HG03060 (cell line): ENCODE data around the gene TEDC2.

Source experiments
- ATAC-seq: cut with Tn5 transposase; IDR thresholded peaks from one replicate; pipeline ENCODE4 v1.9.1; 2021; ENCODE audit warnings: low read depth, moderate number of reproducible peaks; ENCODE audit not compliant: unreplicated experiment

Gene TEDC2

DNA sequence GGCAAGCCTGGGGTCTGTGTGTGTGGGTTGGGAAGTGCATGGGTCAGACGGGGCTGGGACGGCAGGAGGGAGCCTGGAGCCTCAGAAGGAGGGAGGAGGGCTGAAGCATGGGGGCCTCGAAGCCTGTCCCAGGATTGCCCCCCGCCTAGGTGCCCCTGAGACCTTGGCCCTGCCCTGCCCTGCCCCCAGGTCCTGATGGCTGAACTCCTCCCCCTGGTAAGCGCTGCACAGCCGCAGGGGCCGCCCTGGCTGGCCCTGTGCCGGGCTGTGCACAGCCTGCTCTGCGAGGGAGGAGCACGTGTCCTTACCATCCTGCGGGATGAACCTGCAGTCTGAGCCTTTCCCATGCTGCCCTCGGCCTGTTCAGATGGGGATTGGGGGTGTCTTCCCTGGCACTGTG lies 4.4 kb downstream of the TEDC2 start:
- ATAC-seq, result no peak

DNA sequence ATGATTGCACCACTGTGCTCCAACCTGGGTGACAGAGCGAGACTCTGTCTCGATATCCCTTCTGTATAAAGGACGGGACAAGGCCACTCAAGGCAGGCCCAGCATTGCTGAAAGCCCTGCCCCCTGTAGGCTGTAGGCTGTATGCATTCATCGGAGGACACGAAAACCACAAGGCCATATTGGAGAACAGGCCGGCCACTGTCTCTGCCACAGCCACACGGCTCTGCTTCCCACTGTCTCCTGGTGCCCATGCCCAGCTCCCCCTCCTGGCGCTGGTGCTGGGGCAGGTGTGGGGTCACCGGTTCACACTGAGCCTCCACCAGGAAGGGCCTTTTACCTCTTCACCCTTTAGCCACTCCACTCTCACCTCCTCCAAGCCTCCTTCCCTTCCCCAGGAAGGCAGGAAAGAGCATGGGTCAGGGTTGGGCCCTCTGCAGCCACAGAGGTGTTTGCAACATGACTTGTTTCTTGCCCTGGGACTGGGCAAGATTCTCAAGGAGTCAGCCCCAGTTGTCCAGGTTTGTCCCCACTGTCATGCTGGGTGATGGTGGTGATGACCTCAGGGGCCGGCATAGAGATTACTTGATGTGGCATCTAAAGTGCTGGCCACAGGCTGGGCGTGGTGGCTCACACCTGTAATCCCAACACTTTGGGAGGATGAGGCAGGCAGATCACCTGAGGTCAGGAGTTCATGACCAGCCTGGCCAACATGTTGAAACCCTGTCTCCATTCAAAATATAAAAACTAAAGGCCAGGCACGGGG lies 5.9 kb downstream of the TEDC2 start:
- no peak for ATAC-seq

DNA sequence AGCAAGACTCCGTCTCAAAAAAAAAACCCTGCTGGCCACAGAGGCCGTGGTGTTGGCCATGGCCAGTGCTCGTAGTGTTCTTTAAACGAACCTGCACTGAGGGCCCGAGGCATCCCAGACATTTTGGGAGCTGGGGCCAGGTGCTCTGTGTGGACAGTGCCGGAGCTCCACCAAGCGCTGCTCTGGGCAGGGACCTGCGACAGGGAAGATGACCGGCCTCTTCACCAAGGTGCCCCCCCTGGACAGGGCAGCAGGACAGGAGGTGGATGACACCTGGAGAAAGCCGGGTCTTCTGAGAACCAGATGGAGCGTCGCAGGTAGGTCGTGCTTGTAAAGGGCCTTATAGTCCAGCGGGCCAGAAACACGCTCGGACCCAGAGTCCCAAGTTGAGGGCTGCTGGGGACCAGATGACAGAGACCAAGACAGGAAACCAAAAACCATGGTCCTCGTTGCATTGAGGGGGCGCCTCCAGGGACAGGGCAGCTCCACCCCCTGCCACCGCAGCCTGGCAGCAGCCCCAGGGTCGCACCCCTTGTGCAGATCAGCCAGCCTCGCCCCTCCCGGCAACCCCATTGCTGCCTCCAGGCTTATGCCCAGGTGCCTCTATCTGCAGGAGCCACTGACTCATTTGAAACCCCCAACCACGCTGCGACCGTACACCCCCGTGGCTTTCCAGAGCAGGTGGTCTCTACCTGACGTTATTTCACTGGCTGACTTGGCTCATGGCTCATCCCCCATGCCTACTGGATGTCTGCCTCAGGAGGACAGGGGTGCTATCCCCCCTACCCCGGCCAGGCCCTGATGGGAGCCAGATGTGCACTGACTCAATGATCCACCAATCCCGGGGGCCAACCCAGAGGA lies 7.0 kb downstream of the TEDC2 start:
- ATAC-seq, result no peak

DNA sequence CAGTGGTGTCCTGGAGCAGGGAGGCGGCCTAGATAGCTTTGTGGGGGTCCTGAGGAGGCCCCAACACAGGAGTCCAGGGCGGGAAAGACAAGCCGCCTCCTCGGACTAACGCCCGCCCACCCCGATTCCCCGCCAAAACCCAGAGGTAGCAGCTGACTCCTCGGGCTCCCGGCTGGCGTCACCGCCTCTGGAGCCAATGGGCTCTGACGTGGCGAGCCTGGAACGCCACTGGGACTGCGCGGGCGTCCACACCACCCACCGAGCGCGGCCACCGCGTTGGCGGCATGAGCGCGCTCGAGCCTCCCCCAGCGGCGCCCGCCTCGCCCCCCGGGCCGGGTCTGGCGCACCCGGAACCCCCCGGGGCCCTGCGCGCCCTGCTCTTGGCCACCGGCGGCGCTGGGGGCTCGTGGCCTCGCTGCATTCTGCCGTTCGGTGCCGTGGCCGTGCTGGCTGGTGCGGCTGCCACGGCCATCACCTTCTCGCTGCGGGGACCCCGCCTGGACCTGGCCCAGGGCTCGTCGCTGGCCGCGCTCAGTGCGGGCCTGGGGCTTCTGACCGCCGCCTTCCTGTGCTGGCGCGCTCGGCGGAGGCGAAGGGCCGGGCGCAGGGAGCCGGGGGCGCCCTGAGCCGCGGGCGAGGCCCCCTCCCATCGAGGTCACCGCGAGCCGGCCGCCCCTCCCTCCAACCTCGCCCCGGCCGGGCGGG lies 7.8 kb downstream of the TEDC2 start:
- ATAC-seq, result no peak

DNA sequence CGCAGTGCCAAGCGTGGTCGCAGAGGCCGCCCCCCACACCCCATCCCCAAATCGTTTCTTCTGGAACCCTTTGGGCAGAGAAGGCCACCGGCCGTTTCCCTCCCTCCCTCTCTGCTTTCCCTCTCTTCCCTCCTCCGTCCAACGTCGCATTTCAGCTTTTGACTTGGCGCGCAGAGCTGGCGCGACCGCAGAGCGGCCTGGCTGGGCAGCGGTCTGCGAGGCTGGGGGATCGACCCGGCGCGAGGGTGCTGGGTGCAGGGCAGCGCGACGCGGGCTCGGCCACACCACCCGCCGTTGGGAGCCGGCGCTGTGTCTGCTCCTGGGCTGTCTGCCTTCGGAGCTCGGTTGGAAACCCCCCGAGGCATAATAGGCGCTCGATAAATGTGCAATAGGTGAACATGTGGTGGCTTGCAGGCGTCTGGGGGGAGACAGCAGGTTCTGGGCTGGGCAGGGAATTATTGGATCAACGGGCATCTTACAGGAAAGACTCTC lies 8.4 kb downstream of the TEDC2 start:
- no peak for ATAC-seq

DNA sequence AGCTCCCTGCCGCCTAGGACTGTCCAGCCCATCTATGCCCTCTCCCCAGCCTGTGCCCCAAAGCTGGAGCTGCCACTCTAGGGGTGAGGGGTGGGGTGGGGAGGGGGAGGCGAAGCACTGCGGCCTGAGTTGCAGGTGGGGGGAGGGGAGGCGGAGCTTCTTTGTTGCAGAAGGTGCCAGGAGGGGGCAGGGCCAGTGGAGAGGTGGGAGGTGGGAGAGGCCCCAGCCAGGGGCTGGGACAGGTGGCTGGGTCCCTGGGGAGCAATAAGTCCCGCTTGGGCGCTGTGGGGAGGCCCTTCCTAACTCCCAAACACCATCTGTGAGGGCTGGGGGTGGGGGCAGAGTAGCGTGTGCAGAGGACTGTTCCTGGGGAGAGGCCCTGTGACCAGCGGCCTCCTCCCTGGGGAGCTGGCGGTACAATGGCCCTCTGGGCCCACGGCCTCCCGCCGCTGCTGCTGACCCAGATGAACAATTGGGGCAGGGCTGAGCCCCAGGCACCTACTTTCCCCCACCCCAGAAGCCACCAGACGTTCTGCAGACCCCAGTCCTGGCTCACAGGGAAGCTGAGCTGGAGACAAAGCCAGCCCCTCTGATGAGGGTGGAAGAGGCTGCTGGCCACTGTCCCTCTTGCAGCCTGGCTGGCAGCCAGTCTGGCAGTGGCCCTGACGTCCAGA lies 9.0 kb downstream of the TEDC2 start:
- ATAC-seq, result no peak

DNA sequence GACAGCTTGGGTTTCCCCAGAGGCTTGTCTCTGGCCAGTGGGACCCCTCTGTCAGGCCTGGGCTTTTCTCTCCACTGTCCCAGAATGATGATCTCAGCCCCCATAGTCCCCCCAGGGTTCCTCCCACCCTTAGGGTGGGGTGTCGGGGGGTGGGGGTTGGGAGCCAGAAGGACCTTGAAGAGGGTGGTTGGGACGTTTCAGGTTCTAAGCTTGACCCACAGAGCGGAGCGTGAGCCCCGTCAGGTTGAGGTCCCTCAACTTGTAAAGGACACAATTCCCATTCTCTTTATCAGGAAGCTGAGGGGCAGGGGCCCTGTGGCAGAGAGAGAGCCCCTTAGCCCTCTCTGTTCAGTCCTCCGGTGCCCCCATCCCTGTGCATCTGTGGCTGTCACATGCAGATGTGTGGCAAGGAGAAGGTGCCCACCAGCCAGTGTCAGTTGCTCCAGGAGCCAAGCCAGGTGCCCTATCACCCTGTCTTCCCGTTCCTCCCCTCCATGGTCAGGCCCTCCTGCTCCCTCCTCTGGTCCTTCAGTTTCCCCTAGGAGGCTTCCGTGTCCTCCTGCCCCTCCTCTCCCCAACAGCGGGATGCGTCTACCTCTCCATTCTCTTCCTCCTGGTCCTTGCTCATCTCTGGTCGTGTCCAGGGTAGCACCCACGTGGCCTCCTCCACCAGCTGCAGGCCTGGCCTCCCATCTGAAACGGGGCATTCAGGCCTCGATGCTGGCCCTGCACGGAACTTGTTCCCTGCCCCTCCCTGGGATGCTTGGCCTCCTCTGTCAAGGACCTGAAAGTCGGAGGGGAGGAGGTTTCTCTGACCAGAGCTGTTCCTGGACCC lies 9.7 kb downstream of the TEDC2 start:
- no peak for ATAC-seq

DNA sequence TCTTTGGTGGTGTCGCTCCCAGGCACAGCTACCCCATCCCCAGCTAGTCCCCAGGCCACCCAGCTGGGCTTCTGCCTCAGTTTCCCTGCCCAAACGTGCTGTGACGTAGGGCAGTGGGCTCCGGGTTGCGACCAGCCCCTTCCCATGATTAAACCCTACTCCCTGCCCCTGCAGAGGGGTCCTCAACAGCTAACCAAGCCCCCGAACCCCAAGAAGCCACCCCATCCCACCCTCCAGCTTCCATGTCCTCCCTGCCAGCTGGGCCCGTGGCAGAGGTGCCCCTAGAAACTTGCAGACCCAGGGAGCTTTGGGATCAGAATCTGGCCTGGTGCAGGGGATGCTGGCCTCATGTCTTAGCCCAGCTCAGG lies 10.3 kb downstream of the TEDC2 start:
- no peak for ATAC-seq

DNA sequence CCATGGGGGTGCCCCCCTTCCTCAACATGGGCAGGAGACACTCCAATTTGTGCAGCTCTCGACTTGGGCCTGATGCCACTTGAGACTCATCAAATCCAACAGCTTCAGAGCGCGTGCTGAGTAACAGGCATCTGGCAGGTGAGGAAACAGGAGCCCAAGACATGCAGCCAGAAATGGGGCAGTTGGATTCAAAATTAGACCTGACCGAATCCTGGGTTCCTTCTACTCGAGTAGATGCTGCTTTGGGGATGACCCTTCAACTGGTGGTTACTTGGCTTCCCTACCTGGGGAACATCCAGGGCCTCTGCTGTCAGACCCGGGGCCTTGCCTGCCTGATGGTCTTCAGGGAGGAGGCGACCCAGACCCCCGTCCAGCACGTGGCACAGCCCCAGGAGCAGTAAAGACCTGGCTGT lies 10.7 kb downstream of the TEDC2 start:
- ATAC-seq, result no peak

DNA sequence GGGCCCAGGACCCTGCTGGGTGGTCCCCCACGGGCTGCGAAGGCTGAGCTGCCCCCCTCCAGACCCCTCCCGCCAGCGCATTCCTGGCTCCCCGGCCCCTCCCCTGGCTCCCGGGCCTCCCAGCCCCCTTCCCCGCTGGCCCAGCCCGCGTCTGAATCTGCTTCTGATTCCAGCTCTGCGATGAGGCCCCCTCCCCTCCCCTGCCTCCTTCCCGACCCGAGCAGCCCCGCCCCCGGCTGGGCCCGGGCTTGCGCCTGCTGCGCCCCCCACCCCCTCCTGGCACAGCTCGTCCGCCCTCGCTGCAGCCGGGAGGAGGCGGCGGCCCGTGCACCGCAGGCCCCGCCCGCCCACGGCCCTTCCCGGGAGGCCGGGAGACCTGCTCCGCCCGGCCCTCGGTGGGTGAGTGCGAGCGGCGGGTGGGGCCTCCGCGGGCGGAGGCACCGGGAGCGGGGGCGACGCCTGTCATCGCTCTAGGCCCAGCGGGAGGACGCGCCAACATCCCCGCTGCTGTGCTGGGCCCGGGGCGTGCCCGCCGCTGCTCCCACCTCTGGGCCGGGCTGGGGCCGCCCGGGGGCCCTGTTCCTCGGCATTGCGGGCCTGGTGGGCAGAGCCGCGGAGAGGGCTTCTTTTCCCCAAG lies 11.2 kb downstream of the TEDC2 start, which contains the start of gene NTN3:
Gene NTN3, plus strand, starts transcription at position 282 of the 637 bp plus-strand sequence. CDS start 405 bp downstream, outside the sequence.
- no peak for ATAC-seq

DNA sequence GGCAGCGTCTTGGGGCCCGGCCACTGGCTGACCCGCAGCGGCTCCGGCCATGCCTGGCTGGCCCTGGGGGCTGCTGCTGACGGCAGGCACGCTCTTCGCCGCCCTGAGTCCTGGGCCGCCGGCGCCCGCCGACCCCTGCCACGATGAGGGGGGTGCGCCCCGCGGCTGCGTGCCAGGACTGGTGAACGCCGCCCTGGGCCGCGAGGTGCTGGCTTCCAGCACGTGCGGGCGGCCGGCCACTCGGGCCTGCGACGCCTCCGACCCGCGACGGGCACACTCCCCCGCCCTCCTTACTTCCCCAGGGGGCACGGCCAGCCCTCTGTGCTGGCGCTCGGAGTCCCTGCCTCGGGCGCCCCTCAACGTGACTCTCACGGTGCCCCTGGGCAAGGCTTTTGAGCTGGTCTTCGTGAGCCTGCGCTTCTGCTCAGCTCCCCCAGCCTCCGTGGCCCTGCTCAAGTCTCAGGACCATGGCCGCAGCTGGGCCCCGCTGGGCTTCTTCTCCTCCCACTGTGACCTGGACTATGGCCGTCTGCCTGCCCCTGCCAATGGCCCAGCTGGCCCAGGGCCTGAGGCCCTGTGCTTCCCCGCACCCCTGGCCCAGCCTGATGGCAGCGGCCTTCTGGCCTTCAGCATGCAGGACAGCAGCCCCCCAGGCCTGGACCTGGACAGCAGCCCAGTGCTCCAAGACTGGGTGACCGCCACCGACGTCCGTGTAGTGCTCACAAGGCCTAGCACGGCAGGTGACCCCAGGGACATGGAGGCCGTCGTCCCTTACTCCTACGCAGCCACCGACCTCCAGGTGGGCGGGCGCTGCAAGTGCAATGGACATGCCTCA lies 12.0 kb downstream of the TEDC2 start:
- no peak for ATAC-seq

DNA sequence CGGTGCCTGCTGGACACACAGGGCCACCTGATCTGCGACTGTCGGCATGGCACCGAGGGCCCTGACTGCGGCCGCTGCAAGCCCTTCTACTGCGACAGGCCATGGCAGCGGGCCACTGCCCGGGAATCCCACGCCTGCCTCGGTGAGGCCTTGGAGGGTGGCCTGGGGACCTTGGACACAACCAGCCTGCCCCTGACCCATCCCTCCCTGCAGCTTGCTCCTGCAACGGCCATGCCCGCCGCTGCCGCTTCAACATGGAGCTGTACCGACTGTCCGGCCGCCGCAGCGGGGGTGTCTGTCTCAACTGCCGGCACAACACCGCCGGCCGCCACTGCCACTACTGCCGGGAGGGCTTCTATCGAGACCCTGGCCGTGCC lies 12.6 kb downstream of the TEDC2 start:
- no peak for ATAC-seq

DNA sequence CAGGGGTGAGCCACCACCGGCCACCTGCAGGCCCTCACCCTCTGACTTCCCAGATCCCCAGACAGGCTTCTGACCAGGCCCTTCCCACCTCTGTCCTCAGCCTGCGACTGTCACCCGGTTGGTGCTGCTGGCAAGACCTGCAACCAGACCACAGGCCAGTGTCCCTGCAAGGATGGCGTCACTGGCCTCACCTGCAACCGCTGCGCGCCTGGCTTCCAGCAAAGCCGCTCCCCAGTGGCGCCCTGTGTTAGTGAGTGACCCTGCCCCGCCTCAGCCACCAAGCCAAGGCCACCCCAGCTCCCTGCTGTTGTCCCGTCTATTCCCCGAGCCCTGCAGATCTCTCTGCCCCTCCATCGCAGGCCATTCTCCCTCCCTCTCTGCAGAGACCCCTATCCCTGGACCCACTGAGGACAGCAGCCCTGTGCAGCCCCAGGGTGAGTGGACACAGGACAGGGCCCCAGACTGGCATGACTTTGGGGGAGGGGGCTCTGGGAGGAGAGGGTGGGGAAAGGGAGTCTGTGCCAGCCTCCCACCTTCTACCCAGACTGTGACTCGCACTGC lies 13.1 kb downstream of the TEDC2 start:
- no peak for ATAC-seq

DNA sequence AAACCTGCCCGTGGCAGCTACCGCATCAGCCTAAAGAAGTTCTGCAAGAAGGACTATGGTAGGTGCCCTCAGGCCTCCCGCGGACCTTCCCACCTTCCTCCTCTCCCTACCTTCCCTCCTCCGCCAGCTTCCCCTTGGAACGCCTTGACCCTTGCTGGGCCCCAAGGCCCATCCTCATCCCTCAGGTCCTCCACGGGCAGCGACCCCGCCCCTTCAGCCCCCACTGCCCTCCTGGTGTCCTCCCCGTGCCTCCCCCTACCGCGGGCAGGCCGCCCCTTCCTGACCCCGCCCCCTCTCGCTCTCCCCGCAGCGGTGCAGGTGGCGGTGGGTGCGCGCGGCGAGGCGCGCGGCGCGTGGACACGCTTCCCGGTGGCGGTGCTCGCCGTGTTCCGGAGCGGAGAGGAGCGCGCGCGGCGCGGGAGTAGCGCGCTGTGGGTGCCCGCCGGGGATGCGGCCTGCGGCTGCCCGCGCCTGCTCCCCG lies 13.6 kb downstream of the TEDC2 start:
- ATAC-seq, result no peak

DNA sequence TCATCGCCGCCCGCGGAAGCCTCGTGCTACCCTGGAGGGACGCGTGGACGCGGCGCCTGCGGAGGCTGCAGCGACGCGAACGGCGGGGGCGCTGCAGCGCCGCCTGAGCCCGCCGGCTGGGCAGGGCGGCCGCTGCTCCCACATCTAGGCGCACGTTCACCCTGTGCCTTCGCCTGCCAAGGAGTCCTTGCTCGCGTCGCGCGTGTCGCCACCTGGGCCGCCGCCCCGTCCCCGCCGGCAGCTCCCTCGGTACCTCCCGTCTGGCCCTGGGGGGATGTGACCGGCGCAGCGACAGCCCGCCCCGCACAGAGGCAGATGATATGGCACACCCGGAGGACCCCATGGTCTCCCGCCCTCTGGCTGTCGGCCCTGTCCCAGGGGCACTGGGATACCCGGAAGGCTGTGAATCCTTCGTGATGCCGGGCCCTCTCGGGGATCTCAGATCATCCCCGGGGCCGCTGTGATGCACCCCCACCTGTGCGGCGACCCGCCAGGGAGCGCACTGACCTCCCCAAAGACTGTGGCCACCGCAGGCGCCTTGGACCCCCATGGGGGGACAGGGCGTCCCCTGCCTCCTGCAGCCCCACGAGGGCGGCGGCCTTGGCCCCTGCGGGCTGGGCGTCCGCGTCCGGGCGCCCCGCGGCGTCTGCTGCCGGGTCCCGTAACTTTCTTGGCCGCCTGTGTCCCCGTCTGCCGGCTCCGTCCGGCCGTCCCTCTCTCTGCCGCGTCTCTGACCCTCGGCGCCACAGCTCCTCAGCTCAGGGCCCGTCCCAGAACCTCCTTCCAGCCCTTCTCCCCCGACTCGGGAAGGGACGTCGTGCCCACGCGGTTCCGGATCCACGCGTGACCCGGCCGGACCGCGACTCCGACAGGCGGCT lies 14.3 kb downstream of the TEDC2 start:
- ATAC-seq, result no peak

DNA sequence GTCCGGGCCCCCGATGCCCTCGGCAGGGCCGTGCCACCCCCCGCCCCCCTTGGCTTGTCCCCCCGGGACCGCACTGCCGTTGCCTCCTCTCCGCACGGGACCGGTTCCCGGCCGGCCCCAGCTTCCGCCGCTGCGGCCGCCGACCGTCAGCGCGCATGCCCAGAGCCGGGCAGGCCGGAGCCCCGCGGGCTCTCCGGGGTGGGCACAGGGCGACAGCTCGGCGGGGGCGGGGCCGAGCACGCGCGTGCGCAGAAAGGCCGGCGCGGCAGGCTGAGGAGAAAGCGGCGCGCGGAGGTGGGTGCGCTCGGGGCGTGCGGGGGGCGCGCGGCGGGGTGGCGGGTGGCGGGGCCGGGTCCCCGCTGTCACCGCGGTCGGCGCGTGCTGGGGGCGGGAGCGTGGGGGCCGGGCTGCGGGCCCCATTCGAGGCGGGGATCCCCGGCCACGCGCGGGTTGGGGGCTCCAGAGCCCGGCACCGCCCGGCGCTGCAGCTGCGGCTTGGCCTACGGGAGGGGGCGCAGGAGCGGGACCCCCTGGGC lies 15.0 kb downstream of the TEDC2 start, which contains the start of gene TBC1D24:
Gene TBC1D24, plus strand, starts transcription at position 251 of the 536 bp plus-strand sequence. CDS start 21,022 bp downstream, outside the sequence.
- no peak for ATAC-seq
